GM23338 (cell line): ENCODE data around the gene NRP1. TPM values are rescaled to one million over a fixed set of nuclear protein-coding genes. Genes with fewer than 3 reads are reported as not detected.
A peak's percentile ranks its signal among the peaks of the same experiment; 100 is the strongest.

Experiments used
- ATAC-seq: fragments of 200-7000 bp; cut with Tn5 transposase; 3 replicates; pipeline ENCODE4 v1.9.1; 2020
- DNase-seq: peaks from one replicate; pipeline ENCODE4 v3.0.0-alpha.2; 2015; ENCODE audit warnings: low spot score
- H2AFZ ChIP-seq: fragments of 200-600 bp; sonication (generic); 2 replicates; pipeline ENCODE4 v1.8.0; 2016; ENCODE audit warnings: antibody characterized with exemption, mild to moderate bottlenecking, moderate library complexity
- H3F3A ChIP-seq: fragments of 200-600 bp; sonication (generic); replicated peaks from 2 replicates; pipeline ENCODE4 v1.8.0; 2017; ENCODE audit warnings: antibody characterized with exemption, mixed run types, low read depth
- H3K27ac ChIP-seq: fragments of 200-600 bp; sonication (generic); 2 replicates; pipeline ENCODE4 v1.6.1; 2016; ENCODE audit warnings: low read depth
- H3K27me3 ChIP-seq: fragments of 200-600 bp; sonication (generic); 2 replicates; pipeline ENCODE4 v1.8.0; 2016; ENCODE audit warnings: mild to moderate bottlenecking, mixed run types, moderate library complexity; ENCODE audit not compliant: insufficient read depth
- H3K36me3 ChIP-seq: fragments of 200-600 bp; sonication (generic); 2 replicates; pipeline ENCODE4 v1.8.0; 2016; ENCODE audit warnings: mild to moderate bottlenecking; ENCODE audit not compliant: insufficient read depth
- H3K4me1 ChIP-seq: fragments of 200-600 bp; sonication (generic); 2 replicates; pipeline ENCODE4 v1.8.0; 2016; ENCODE audit warnings: mild to moderate bottlenecking, moderate library complexity; ENCODE audit not compliant: insufficient read depth
- H3K4me2 ChIP-seq: fragments of 200-600 bp; sonication (generic); 2 replicates; pipeline ENCODE4 v1.7.1; 2017; ENCODE audit warnings: mixed run types
- H3K4me3 ChIP-seq: fragments of 200-600 bp; sonication (generic); 2 replicates; pipeline ENCODE4 v1.6.1; 2016; ENCODE audit warnings: mixed run types
- H3K79me2 ChIP-seq: fragments of 200-600 bp; sonication (generic); replicated peaks from 2 replicates; pipeline ENCODE4 v1.8.0; 2017; ENCODE audit warnings: mild to moderate bottlenecking; ENCODE audit not compliant: insufficient read depth
- H3K9me2 ChIP-seq: fragments of 200-600 bp; sonication (generic); 2 replicates; pipeline ENCODE4 v1.8.0; 2017; ENCODE audit not compliant: insufficient read depth
- H4K20me1 ChIP-seq: fragments of 200-600 bp; sonication (generic); replicated peaks from 2 replicates; pipeline ENCODE4 v1.8.0; 2017; ENCODE audit warnings: mild to moderate bottlenecking; ENCODE audit not compliant: insufficient read depth
- H3K27ac Mint-ChIP-seq: 2 replicates; pipeline ENCODE4 v1.8.0; 2020; ENCODE audit warnings: inconsistent platforms, mild to moderate bottlenecking, moderate library complexity, mixed read lengths
- H3K27me3 Mint-ChIP-seq: 3 replicates; pipeline ENCODE4 v1.8.0; 2022; ENCODE audit warnings: low read depth, mild to moderate bottlenecking, moderate library complexity, mixed read lengths, inconsistent platforms; ENCODE audit not compliant: insufficient read depth, poor library complexity
- H3K36me3 Mint-ChIP-seq: 3 replicates; pipeline ENCODE4 v1.8.0; 2021; ENCODE audit warnings: low read depth, mild to moderate bottlenecking, inconsistent platforms, moderate library complexity, mixed read lengths
- H3K4me1 Mint-ChIP-seq: 3 replicates; pipeline ENCODE4 v1.8.0; 2020; ENCODE audit warnings: mild to moderate bottlenecking, inconsistent platforms, mixed read lengths
- H3K4me3 Mint-ChIP-seq: 3 replicates; pipeline ENCODE4 v1.8.0; 2021; ENCODE audit warnings: moderate library complexity, mild to moderate bottlenecking, inconsistent platforms, mixed read lengths
- H3K9me3 Mint-ChIP-seq: 3 replicates; pipeline ENCODE4 v1.8.0; 2020; ENCODE audit warnings: moderate library complexity, mild to moderate bottlenecking, inconsistent platforms, mixed read lengths
- CREB1 ChIP-seq: fragments of 250-450 bp; sonication (Bioruptor Pico); IDR thresholded peaks from 2 replicates; pipeline ENCODE4 v1.5.0; 2020; ENCODE audit warnings: low read depth, mild to moderate bottlenecking, moderate library complexity
- CTCF ChIP-seq, 2 experiments: fragments of 200-600 bp in 1 of 2; sonication (generic) in 1 of 2; conservative IDR thresholded peaks; 2 replicates each; pipeline versions ENCODE4 v1.5.1 to v1.6.1; 2016 to 2017; ENCODE audit warnings: antibody characterized with exemption in 2 of 2, low read depth in 2 of 2, mild to moderate bottlenecking in 2 of 2, moderate library complexity in 1 of 2
- ETS1 ChIP-seq: IDR thresholded peaks from 2 replicates; pipeline ENCODE4 v1.6.1; 2016; ENCODE audit warnings: antibody characterized with exemption
- EZH2 ChIP-seq: fragments of 200-600 bp; sonication (generic); IDR thresholded peaks from one replicate; pipeline ENCODE4 v1.8.0; 2017; ENCODE audit warnings: antibody characterized with exemption, mild to moderate bottlenecking, low read depth; ENCODE audit not compliant: unreplicated experiment
- EZH2phosphoT487 ChIP-seq: fragments of 200-600 bp; sonication (generic); IDR thresholded peaks from one replicate; pipeline ENCODE4 v1.8.1; 2018; ENCODE audit warnings: antibody characterized with exemption; ENCODE audit not compliant: unreplicated experiment
- JUNB ChIP-seq: IDR thresholded peaks from one replicate; pipeline ENCODE4 v1.6.1; 2016; ENCODE audit warnings: antibody characterized with exemption; ENCODE audit not compliant: unreplicated experiment
- NANOG ChIP-seq: IDR thresholded peaks from 2 replicates; pipeline ENCODE4 v1.6.1; 2016; ENCODE audit warnings: antibody characterized with exemption, borderline replicate concordance
- POLR2AphosphoS5 ChIP-seq: IDR thresholded peaks from 2 replicates; pipeline ENCODE4 v1.6.1; 2016; ENCODE audit warnings: antibody characterized with exemption, low read depth
- REST ChIP-seq: IDR thresholded peaks from one replicate; pipeline ENCODE4 v1.6.1; 2018; ENCODE audit warnings: antibody characterized with exemption; ENCODE audit not compliant: unreplicated experiment
- STAT1 ChIP-seq: IDR thresholded peaks from one replicate; pipeline ENCODE4 v1.6.1; 2016; ENCODE audit warnings: antibody characterized with exemption; ENCODE audit not compliant: unreplicated experiment
- ZNF114 ChIP-seq: fragments of 250-450 bp; sonication (Bioruptor Pico); IDR thresholded peaks from 2 replicates; pipeline ENCODE4 v1.5.0; 2020; ENCODE audit warnings: mild to moderate bottlenecking, moderate library complexity
- ZNF331 ChIP-seq: fragments of 250-450 bp; sonication (Bioruptor Pico); IDR thresholded peaks from 2 replicates; pipeline ENCODE4 v1.5.0; 2020; ENCODE audit warnings: low read depth, mild to moderate bottlenecking, moderate library complexity
- ZNF462 ChIP-seq: fragments of 250-450 bp; sonication (Bioruptor Pico); IDR thresholded peaks from 2 replicates; pipeline ENCODE4 v1.5.0; 2020; ENCODE audit warnings: mild to moderate bottlenecking, moderate library complexity
- polyA plus RNA-seq: library from polyadenylated mRNA; unstranded; fragments of >200 nt; fragmentation: Nextera tagmentation; extraction: Ambion mirVana; gene quantifications from 2 replicates; pipeline ENCODE4 v1.2.1, GENCODE V29; 2016
- total RNA-seq: library from RNA; depleted of rRNA; stranded (reverse); fragments of >200 nt; shearing (Covaris generic); gene quantifications from 2 replicates; pipeline ENCODE4 v1.2.3, GENCODE V29; 2014

NRP1 gene
- total and polyA plus RNA-seq, 2 experiments from 2014 or later = 2.9 to 3.5 TPM

GRCh38 chr10:33187427-33187999 lies 147.0 kb downstream of the NRP1 start:
- Mint-ChIP-seq H3K27me3 (peaks cover 2% of the 10 kb centered on the region), H3K36me3 (no peaks in the 10 kb centered on the region), H3K9me3 (no peaks in the 10 kb centered on the region; the same call in 2 of the 3 replicates), H3K4me3 (no peak overlapping the region; the same call in 2 of the 3 replicates), H3K27ac (no peak overlapping the region), H3K4me1 (peaks cover 26% of the 10 kb centered on the region)
- no peaks in the 10 kb centered on the region for H3K36me3 ChIP-seq
- ATAC-seq (no peak; the same call in 2 of the 3 replicates), DNase-seq (peak; percentile 53)
- H3K4me2 ChIP-seq = 0 out of 2 replicates have a peak overlapping the region, but pooled peaks have one; percentile 2
- H3F3A ChIP-seq = no peaks in the 10 kb centered on the region
- TF ChIP-seq ETS1 = 0 out of 2 replicates have a peak, but pooled peaks have one; percentile 59
- no peak for TF ChIP-seq ZNF114
- TF ChIP-seq JUNB = no peak
- no peak for TF ChIP-seq POLR2AphosphoS5
- TF ChIP-seq STAT1 = no peak
- TF ChIP-seq EZH2 = no peak
- peak; percentile 34; the same call in 1 of the 2 replicates for TF ChIP-seq ZNF462 (CRISPR knock-in tag)
- no peak for TF ChIP-seq ZNF331 (CRISPR knock-in tag)
- TF ChIP-seq NANOG = no peak
- TF ChIP-seq EZH2phosphoT487 = no peak
- no peak for TF ChIP-seq CREB1 (CRISPR knock-in tag)
- no peak for TF ChIP-seq REST
- no peak for TF ChIP-seq CTCF (conservative IDR thresholded peaks at IDR 0.05; ENCODE audit: low read depth in 2 of 2)
- no peak overlapping the region for H3K4me3 ChIP-seq
- H3K27me3 ChIP-seq = no peaks in the 10 kb centered on the region
- H3K4me1 ChIP-seq = peaks cover 16% of the 10 kb centered on the region
- no peaks in the 10 kb centered on the region for H4K20me1 ChIP-seq
- H3K79me2 ChIP-seq = no peaks in the 10 kb centered on the region
- H3K27ac ChIP-seq = no peak overlapping the region
- 0 out of 2 replicates have a peak, but pooled peaks cover 5% of the 10 kb centered on the region for H3K9me2 ChIP-seq
- H2AFZ ChIP-seq = no peak overlapping the region
